PC-9 (cell line): ENCODE measurements around the gene MAP4K5. TPM values are rescaled to one million over a fixed set of nuclear protein-coding genes. Genes with fewer than 3 reads are reported as not detected.

ENCODE experiments used
- BruUV-seq: library from RNA; stranded (reverse); fragments of 400-500 nt; replicated peaks from 2 replicates; lab custom pipeline; 2021; lab: Mats Ljungman, UMichigan
- CTCF ChIA-PET: fragments of 300-600 bp; sonication (Branson Sonifier 250); formaldehyde crosslinking; loops from one replicate; lab custom pipeline; 2022; ENCODE audit warnings: antibody characterized with exemption; lab: Charles Lee
- POLR2A ChIA-PET: fragments of 300-600 bp; sonication (Branson Sonifier 250); formaldehyde crosslinking; loops from one replicate; lab custom pipeline; 2022; ENCODE audit warnings: antibody characterized with exemption; ENCODE audit not compliant: unreplicated experiment; lab: Charles Lee
- DNase-seq, 2 experiments: peaks; one replicate each; pipeline versions ENCODE4 v3.0.0 to v3.0.0-alpha.2; 2015 to 2022; ENCODE audit warnings: mixed read lengths in 1 of 2
- H2AFZ ChIP-seq: fragments of 200-600 bp; sonication (generic); 2 replicates; pipeline ENCODE4 v1.8.1; 2017; ENCODE audit warnings: antibody characterized with exemption
- H3F3A ChIP-seq: fragments of 200-600 bp; sonication (generic); 2 replicates; pipeline ENCODE4 v1.8.1; 2017; ENCODE audit warnings: antibody characterized with exemption, mild to moderate bottlenecking, low read depth; ENCODE audit not compliant: insufficient read depth
- H3K27ac ChIP-seq: fragments of 200-600 bp; sonication (generic); 2 replicates; pipeline ENCODE4 v1.6.1; 2016; ENCODE audit warnings: mixed run types
- H3K27me3 ChIP-seq: fragments of 200-600 bp; sonication (generic); 2 replicates; pipeline ENCODE4 v1.6.1; 2016; ENCODE audit warnings: low read depth, mixed run types; ENCODE audit not compliant: insufficient read depth
- H3K36me3 ChIP-seq: fragments of 200-600 bp; sonication (generic); 2 replicates; pipeline ENCODE4 v1.6.1; 2016; ENCODE audit warnings: low read depth, mixed run types
- H3K4me1 ChIP-seq: fragments of 200-600 bp; sonication (generic); replicated peaks from 2 replicates; pipeline ENCODE4 v1.6.1; 2016; ENCODE audit warnings: mixed run types; ENCODE audit not compliant: insufficient read depth
- H3K4me2 ChIP-seq: fragments of 200-600 bp; sonication (generic); 2 replicates; pipeline ENCODE4 v1.6.1; 2017; ENCODE audit warnings: mixed run types
- H3K4me3 ChIP-seq: fragments of 200-600 bp; sonication (generic); 2 replicates; pipeline ENCODE4 v1.6.1; 2016; ENCODE audit warnings: mixed run types
- H3K79me2 ChIP-seq: fragments of 200-600 bp; sonication (generic); 2 replicates; pipeline ENCODE4 v1.6.1; 2017; ENCODE audit warnings: low read depth, mixed run types
- H3K9me2 ChIP-seq: fragments of 200-600 bp; sonication (generic); 2 replicates; pipeline ENCODE4 v1.8.1; 2017; ENCODE audit warnings: mild to moderate bottlenecking; ENCODE audit not compliant: insufficient read depth
- H3K9me3 ChIP-seq: fragments of 200-600 bp; sonication (generic); 2 replicates; pipeline ENCODE4 v1.8.1; 2016; ENCODE audit warnings: low read depth; ENCODE audit not compliant: insufficient read depth
- H4K20me1 ChIP-seq: fragments of 200-600 bp; sonication (generic); 2 replicates; pipeline ENCODE4 v1.8.1; 2017; ENCODE audit not compliant: insufficient read depth
- EZH2 ChIP-seq: fragments of 200-600 bp; sonication (generic); IDR thresholded peaks from 2 replicates; pipeline ENCODE4 v1.8.0; 2017; ENCODE audit warnings: antibody characterized with exemption, low read depth
- intact Hi-C: fragments of 100-400 bp; cut with micrococcal nuclease; formaldehyde crosslinking; loops from one replicate; pipeline ENCODE4 v1.10.0; 2022; ENCODE audit not compliant: unreplicated experiment
- total RNA-seq: library from RNA; stranded (reverse); gene quantifications from 2 replicates; pipeline ENCODE4 v1.2.3, GENCODE V29; 2021
- TF ChIP-seq, protein P1 (sequence below): fragments of 200-600 bp; sonication (generic); conservative IDR thresholded peaks from 2 replicates; pipeline ENCODE4 v1.6.1; 2017; ENCODE audit warnings: mixed run types, antibody characterized with exemption, mild to moderate bottlenecking, moderate library complexity

MAP4K5 gene
- total RNA-seq, 1 experiment from 2014 or later, result 51.8 TPM

DNA sequence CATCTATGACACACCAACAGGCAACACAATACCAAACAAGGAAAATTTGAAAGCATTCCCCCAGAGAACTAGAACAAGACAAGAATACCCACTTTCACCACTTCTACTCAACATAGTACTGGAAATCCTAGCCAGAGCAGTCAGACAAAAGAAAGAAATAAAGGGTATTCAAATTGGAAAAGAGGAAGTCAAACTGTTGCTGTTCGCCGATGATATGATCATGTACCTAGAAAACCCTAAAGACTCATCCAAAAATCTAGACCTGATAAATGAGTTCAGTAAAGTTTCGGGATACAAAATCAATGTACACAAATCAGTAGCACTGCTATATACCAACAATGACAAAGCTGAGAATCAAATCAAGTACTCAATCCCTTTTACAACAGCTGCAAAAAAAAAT, 19.5 kb upstream of the MAP4K5 start:
- H4K20me1 ChIP-seq, result no peaks in the 10 kb centered on the region
- DNase-seq, result no peak
- H3K9me3 ChIP-seq, result no peaks in the 10 kb centered on the region; the same call in 1 of the 2 replicates
- ChIA-PET POLR2A (no interaction called here), CTCF (no interaction called here)
- H3K79me2 ChIP-seq, result no peaks in the 10 kb centered on the region
- no peak overlapping the region for H3K4me3 ChIP-seq
- BruUV-seq, result no TSS peak
- intact Hi-C loops, result no loop called here
- H3F3A ChIP-seq, result no peaks in the 10 kb centered on the region
- H3K27me3 ChIP-seq, result no peaks in the 10 kb centered on the region
- no peak overlapping the region for H3K27ac ChIP-seq
- H3K4me2 ChIP-seq, result no peak overlapping the region
- no peak overlapping the region for H2AFZ ChIP-seq
- no peaks in the 10 kb centered on the region for H3K4me1 ChIP-seq
- H3K36me3 ChIP-seq, result no peaks in the 10 kb centered on the region
- TF ChIP-seq EZH2, result no peak
- TF ChIP-seq, protein P1, sequence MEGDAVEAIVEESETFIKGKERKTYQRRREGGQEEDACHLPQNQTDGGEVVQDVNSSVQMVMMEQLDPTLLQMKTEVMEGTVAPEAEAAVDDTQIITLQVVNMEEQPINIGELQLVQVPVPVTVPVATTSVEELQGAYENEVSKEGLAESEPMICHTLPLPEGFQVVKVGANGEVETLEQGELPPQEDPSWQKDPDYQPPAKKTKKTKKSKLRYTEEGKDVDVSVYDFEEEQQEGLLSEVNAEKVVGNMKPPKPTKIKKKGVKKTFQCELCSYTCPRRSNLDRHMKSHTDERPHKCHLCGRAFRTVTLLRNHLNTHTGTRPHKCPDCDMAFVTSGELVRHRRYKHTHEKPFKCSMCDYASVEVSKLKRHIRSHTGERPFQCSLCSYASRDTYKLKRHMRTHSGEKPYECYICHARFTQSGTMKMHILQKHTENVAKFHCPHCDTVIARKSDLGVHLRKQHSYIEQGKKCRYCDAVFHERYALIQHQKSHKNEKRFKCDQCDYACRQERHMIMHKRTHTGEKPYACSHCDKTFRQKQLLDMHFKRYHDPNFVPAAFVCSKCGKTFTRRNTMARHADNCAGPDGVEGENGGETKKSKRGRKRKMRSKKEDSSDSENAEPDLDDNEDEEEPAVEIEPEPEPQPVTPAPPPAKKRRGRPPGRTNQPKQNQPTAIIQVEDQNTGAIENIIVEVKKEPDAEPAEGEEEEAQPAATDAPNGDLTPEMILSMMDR, result no peak
- H3K9me2 ChIP-seq, result no peaks in the 10 kb centered on the region

DNA sequence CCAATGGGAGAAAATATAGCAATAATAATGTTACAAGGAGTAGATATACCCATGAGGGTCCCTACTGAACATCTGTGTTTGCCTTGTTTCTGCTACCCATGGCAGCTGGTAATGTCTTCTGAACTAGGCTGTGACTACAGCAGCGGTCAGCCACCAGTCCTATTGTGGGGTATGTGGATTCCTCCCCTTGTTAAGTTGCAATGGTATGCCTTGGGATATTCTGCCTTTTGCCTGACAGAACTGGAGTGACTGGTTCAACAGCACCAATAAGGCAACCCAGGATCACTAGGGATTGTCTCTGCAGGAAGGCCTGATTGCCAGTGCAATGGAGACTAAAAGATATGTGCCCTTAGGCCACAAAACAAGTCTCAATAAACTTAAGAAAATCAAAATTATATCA, 17.9 kb upstream of the MAP4K5 start:
- no peaks in the 10 kb centered on the region for H3K36me3 ChIP-seq
- TF ChIP-seq EZH2, result no peak
- TF ChIP-seq, protein P1, result no peak
- intact Hi-C loops, result no loop called here
- no peaks in the 10 kb centered on the region; the same call in 1 of the 2 replicates for H3F3A ChIP-seq
- BruUV-seq, result no TSS peak
- no peak overlapping the region for H3K4me2 ChIP-seq
- H3K79me2 ChIP-seq, result no peaks in the 10 kb centered on the region
- H3K4me1 ChIP-seq, result peaks cover 7% of the 10 kb centered on the region; the same call in 1 of the 2 replicates
- no peak overlapping the region for H3K27ac ChIP-seq
- no peak overlapping the region for H2AFZ ChIP-seq
- no peaks in the 10 kb centered on the region for H4K20me1 ChIP-seq
- ChIA-PET CTCF (no interaction called here), POLR2A (no interaction called here)
- no peak overlapping the region for H3K4me3 ChIP-seq
- H3K9me2 ChIP-seq, result no peaks in the 10 kb centered on the region
- no peak for DNase-seq
- H3K9me3 ChIP-seq, result peaks cover 6% of the 10 kb centered on the region; the same call in 1 of the 2 replicates
- no peaks in the 10 kb centered on the region for H3K27me3 ChIP-seq

DNA sequence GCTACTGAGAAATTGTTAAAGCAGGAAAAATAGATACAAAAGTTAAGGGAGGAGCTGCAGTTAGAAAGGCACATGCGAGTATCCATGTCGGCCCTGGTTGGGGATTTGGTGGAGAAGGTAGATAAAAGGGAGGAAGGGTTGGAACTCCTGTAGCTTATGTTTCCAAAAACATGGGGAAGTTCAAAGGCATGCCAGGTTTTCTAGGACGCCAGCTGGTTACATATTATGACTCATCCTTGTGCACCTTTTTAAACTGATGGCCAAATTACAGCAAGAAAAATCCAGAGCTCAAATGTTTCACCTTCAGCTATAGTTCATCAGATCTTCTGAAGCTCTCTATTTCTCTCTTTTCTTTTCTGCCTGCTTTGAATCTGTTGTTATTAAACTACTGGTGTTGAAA, 13.2 kb upstream of the MAP4K5 start:
- no TSS peak for BruUV-seq
- intact Hi-C loops, result no loop called here
- H3K4me2 ChIP-seq, result no peak overlapping the region
- peaks cover 7% of the 10 kb centered on the region; the same call in 1 of the 2 replicates for H3K4me1 ChIP-seq
- no peak overlapping the region for H3K4me3 ChIP-seq
- peak in 1 of 2 experiments; percentile 39 for DNase-seq
- H4K20me1 ChIP-seq, result no peaks in the 10 kb centered on the region
- H3K9me2 ChIP-seq, result no peaks in the 10 kb centered on the region
- no peak for TF ChIP-seq EZH2
- TF ChIP-seq, protein P1, result no peak
- peaks cover 6% of the 10 kb centered on the region; the same call in 1 of the 2 replicates for H3K9me3 ChIP-seq
- ChIA-PET POLR2A (interaction anchor here (0.6 kb wide), 2 partner anchors 12 to 315 kb away, joined by 3 read pairs; no protein-coding TSS in a partner anchor), CTCF (interaction anchor here (1.0 kb wide), 1 partner anchor 15 kb away, joined by 3 read pairs; the partner anchor contains the start of gene ATL1)
- no peak overlapping the region for H3K27ac ChIP-seq
- H3F3A ChIP-seq, result no peaks in the 10 kb centered on the region; the same call in 1 of the 2 replicates
- H3K27me3 ChIP-seq, result no peaks in the 10 kb centered on the region
- no peaks in the 10 kb centered on the region for H3K79me2 ChIP-seq
- H2AFZ ChIP-seq, result no peak overlapping the region
- H3K36me3 ChIP-seq, result no peaks in the 10 kb centered on the region
